IMR-90 (cell line): ENCODE measurements around the gene AOX1.

ENCODE experiments used
- CEBPB ChIP-seq: IDR thresholded peaks from 2 replicates; pipeline ENCODE4 v1.6.1; 2012; ENCODE audit warnings: low read depth, low read length, improper control_type of control experiment
- MAFK ChIP-seq: IDR thresholded peaks from 2 replicates; pipeline ENCODE4 v1.6.1; 2012; ENCODE audit warnings: low read depth, low read length, improper control_type of control experiment
- MXI1 ChIP-seq: IDR thresholded peaks from 2 replicates; pipeline ENCODE4 v1.6.1; 2012; ENCODE audit warnings: low read depth, mild to moderate bottlenecking, low read length, moderate library complexity, borderline replicate concordance
- POLR2A ChIP-seq: IDR thresholded peaks from 2 replicates; pipeline ENCODE4 v1.6.1; 2012; ENCODE audit warnings: mild to moderate bottlenecking, low read depth, low read length
- TF ChIP-seq, protein P1 (sequence below): conservative IDR thresholded peaks from 2 replicates; pipeline ENCODE4 v1.5.1; 2012; ENCODE audit warnings: mild to moderate bottlenecking, low read depth, low read length, improper control_type of control experiment

DNA sequence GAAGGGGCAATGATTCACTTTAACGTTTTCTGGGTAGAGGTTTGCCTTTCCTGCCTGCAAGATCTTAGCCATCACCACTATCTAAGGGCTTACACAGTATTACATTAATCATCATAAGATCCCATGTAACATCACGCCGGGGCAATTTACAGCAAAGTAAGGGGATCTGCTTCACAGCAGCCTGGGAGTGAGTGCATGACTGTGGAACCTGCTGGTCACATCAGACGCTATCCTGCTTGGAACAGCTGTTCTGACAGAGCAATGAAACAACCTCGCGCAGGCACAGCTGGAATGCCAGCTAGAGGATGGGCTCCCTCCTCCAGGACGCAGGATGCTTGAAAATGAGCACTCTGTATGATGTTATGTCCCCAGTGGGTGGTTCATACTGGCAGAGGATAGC is 89.0 kb downstream of the AOX1 start:
- TF ChIP-seq POLR2A: no peak
- TF ChIP-seq, protein P1, sequence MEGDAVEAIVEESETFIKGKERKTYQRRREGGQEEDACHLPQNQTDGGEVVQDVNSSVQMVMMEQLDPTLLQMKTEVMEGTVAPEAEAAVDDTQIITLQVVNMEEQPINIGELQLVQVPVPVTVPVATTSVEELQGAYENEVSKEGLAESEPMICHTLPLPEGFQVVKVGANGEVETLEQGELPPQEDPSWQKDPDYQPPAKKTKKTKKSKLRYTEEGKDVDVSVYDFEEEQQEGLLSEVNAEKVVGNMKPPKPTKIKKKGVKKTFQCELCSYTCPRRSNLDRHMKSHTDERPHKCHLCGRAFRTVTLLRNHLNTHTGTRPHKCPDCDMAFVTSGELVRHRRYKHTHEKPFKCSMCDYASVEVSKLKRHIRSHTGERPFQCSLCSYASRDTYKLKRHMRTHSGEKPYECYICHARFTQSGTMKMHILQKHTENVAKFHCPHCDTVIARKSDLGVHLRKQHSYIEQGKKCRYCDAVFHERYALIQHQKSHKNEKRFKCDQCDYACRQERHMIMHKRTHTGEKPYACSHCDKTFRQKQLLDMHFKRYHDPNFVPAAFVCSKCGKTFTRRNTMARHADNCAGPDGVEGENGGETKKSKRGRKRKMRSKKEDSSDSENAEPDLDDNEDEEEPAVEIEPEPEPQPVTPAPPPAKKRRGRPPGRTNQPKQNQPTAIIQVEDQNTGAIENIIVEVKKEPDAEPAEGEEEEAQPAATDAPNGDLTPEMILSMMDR: no peak
- TF ChIP-seq MAFK: no peak
- TF ChIP-seq CEBPB: no peak
- TF ChIP-seq MXI1: no peak
